ENCODE measurements around the gene PGR.
"Not testable (repeated sequence)": the region's sequence is repeated elsewhere in the genome, so short reads cannot be mapped to it uniquely, and the experiment has no call there.

Gene PGR

GRCh38 chr11:101063706-101064105, 65.9 kb downstream of the PGR start:
- DNase-seq: no peak

DNA sequence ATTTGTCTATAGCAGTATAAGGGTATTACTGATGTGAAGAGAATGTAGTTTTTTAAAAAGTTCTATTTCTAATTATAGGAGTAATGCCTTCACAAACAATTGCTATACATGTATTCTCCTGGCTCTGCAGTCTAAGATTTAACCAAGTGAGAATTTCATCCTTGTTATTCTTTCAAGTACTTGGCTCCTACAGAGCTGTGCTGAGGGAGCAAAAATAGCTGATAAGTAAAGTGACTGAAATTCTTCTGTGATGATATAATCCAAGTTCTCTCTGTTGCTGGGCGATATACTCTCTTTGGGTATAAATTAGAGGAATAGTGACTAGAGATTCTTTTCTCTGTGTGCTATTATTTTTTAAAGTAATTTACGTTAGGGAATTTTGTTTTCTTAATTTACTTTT, 68.0 kb downstream of the PGR start:
- DNase-seq: no peak

- no peak for DNase-seq
Observed at GRCh38 chr11:101059331-101059730, 70.3 kb downstream of the PGR start.

DNA sequence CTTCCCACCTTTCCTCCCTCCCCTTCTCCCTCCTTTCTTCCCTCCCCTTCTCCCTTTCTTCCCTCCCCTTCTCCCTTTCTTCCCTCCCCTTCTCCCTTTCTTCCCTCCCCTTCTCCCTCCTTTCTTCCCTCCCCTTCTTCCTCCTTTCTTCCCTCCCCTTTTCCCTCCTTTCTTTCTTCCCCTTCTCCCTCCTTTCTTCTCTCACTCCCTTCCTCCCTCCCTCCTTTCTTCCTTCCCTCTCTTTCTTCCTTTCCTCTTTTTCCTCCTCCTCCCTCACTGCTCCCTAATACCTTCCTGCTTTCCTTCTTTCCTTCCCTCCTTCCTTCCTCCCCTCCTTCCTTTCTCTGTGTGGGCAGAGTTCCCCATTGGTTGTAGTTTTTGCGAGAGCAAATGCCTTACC, 76.1 kb downstream of the PGR start:
- DNase-seq: no peak

DNA sequence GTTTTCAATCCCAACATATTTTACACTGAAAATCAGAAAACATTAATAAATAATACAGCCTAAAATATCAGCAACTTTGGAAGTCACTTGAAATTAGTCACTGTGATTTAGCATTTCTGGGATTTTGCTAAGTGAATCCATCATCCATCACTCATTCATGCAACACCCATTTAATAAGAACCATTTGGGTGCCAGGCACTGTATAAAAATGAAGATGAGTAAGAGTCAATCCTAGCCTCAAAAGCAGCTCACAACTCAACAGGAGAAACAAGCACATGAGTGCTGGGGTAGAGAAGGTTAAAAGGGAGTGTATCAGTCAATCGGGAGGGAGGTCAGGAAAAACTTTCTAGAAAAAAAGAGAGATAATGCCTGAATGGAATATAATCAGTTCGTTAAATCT, 77.9 kb downstream of the PGR start:
- DNase-seq: no peak

DNA sequence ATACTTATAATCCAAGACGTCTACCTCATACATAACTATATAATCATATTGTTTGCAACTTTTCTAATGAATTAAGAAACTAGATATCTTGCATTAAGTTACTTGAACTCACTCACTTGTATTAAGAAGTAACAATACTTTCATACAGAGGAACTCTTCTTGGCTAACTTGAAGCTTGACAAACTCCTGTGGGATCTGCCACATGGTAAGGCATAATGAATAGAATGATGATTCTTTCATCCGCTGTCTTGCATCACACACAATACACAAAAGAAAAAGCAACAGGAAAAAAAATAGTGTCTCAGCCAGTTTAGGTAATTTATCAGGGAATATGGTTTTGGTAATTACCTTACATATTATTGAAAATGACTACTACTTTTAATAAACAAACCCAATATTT, 79.8 kb downstream of the PGR start:
- no peak for DNase-seq

DNA sequence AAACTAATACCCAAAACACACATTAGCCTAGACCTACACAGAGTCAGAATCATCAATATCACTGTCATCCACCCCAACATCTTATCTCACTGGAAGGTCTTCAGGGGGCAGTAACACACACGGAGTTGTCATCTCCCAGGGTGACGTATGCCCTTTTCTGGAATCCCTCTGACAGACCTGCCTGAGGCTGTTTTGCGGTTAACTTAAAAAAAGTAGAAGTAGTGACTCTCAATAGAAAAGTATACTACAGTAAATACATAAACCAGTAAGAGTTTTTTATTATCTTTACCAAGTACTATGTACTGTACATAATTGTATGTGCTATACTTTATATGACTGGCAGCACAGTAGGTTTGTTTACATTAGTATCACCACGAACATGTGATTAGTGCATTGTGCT, 80.5 kb downstream of the PGR start:
- DNase-seq: no peak

GRCh38 chr11:101048479-101048878, 81.1 kb downstream of the PGR start:
- no peak for DNase-seq

DNA sequence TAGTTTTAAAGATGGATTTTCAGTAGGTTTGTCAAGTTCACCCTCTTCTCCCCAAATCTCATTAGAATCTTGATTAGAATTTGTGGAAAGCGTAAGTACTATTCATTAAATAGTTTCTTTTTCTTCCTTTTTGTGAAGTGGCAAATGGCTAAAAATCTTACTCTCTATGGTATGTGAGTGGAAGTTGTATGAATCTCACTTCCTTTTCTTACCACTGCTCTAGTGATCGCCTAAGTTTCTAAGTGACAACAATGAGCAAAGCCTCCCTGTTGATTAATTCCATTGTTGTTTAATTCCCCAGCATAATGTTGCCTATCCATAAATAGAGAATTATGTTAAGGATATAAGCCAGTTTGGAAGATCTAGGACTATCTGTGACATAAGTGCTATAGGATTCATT, 82.7 kb downstream of the PGR start:
- no peak for DNase-seq

DNA sequence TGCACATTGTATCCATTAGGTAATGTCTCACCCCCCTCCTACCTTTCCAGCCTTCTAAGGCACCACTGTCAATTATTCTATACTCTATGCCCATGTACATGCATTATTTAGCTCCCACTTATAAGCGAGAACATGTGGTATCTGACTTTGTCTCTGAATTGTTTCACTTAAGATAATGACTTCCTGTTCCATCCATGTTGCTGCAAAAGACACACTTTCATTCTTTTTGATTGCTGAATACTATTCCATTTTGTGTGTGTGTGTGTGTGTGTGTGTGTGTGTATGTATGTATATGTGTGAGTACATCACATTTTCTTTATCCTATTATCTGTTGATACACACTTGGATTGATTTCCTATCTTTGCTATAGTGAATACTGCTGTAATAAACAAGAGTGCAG, 84.2 kb downstream of the PGR start:
- DNase-seq: no peak

- DNase-seq: no peak
Observed at GRCh38 chr11:101043940-101044339, 85.7 kb downstream of the PGR start.

DNA sequence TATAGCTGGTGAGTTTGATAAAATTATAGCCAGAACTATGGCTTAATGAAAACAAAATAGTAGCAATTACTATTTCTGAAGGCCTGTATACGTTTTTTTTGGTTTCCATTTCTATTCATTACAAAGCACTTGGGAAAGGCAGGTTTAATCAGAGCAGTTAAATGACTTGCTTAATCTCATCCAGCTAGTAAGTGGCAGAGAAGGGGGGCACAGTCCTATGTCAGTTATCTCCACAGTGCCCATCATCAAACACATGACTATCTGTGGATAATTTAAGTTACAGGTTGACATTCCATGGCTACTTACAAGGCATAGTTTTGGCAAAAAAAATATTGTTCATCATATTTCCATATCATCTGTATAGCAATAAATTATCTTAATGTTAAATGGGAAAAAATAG, 93.7 kb downstream of the PGR start:
- DNase-seq: no peak

- peak; percentile 50 for DNase-seq
Observed at GRCh38 chr11:101034076-101034475, 95.5 kb downstream of the PGR start.

- no peak for DNase-seq
Observed at GRCh38 chr11:101032991-101033390, 96.6 kb downstream of the PGR start.

DNA sequence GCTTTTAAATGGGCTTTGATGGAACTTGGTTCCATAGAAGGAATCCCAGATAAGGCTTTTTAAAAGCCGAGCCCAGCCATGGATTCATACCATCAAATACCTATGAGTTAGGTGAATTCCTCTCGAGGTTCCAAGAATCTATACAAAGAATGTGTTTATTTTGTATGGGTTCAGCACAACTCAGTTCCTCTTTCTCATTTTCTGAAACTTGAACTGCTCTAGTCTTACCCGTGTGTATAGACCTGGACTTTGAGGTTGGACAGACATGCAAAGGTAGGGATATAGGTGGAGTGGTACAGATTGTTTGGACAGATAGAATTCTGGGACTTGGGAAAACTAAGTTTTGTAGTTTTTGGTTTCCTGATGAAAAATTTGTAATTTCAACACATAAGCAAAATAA, 97.9 kb downstream of the PGR start:
- DNase-seq: no peak

- no peak for DNase-seq
Observed at GRCh38 chr11:101030692-101031091, 98.9 kb downstream of the PGR start.

DNA sequence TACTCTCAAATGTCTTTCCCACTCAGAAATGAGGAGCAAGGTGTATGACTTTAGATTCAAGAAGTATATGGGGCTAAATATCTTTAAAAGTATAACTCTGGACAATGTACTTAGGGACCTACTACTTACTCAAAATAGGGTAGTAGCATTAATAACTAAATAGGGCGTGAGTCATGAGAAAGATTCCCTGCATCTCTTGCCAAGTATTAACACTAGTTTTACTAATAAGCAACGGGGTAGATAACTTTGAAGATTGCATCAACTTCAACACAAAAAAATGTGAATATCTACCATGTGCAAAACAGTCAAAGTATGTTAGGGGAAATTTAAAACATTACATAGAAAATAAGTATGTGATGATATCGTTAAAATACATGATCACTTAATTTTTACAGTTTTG, 99.6 kb downstream of the PGR start:
- no peak for DNase-seq

DNA sequence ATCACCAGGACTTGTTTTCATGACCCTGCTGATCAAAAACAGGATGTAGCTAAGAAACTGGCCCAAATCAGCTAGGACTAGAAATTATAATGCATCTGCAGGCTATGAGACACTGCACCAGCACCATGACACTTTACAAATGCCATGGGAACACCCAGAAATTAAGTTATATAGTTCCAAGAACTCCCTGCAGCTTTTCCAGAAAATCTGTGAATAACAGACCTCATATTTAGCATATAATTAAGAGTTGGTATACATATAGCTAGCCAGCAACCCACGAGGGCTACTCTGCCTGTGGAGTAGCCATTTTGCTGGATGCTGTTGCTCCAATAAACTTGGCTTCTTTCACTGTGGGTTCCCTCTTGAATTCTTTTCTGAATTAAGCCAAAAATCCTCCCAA, 101.0 kb downstream of the PGR start:
- no peak for DNase-seq

GRCh38 chr11:101022256-101022655, 107.4 kb downstream of the PGR start:
- no peak for DNase-seq

DNA sequence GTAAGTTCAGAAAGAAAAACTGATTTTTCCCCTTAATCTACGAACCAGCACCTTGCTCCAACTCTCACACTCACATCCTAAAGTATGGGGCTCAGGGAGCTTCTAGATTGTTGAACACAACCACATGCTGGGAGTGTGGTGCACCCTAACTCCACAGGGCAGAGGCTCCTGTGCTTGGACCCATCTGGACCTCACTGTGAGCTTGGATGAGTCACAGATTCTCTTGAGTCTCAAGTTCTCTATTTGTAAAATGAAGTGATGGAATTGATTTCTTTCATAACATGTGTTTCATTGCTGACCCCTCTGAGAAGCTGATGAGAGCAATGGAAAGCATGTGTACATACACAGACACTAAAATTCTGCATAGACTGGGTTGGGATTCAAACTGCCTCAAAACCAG, 109.7 kb downstream of the PGR start:
- no peak for DNase-seq

DNA sequence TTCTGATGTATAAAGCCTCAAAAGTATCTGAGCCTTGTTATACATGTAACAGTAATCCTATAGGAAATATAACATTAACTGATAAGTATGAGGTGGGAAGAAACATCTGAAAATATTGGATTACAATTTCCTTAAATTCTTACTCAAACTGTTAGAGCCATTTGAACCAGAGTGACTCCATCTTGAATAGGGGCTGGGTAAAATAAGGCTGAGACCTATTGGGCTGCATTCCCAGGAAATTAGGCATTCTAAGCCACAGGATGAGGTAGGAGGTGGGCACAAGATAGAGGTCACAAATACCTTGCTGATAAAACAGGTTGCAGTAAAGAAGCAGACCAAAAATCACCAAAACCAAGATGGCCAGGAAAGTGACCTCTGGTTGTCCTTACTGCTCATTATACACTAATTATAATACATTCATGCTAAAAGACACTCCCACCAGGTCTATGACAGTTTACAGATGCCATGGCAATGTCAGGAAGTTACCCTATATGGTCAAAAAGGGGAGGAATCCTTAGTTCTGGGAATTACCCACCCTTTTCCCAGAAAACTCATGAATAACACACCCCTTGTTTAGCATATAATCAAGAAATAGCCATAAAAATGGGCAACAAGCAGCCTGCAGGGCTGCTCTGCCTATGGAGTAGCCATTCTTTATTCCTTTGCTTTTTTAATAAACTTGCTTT, 114.9 kb downstream of the PGR start:
- no peak for DNase-seq

DNA sequence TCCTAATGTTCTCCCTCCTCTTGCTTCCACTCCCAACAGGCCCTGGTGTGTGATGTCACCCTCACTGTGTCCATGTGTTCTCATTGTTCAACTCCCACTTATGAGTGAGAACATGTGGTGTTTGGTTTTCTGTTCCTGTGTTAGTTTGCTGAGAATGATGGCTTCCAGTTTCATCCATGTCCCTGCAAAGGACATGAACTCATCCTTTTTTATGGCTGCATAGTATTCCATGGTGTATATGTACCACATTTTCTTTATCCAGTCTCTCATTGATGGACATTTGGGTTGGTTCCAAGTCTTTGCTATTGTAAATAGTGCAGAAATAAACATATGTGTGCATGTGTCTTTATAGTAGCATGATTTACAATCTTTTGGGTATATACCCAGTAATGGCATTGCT, 115.9 kb downstream of the PGR start:
- DNase-seq: not testable (repeated sequence)

DNA sequence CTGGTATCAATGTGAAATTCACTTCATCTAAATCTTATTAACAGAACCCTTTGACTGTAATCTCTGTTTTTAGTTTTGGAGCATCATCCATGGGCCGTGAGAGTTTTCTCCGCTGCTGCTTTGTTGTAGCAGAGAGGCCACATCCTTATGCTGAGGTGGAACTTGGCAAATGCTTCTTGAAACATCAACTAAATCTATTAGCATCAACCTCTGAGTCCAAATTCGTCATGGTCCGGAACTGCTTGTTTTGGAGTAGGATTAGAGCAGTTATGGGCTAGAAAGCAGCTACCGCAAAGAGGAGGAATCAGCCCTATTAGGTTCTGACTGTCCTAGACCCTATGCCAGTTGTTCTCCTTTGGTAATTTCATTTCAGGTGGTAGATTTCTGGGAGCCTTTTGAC, 117.7 kb downstream of the PGR start:
- DNase-seq: no peak

GRCh38 chr11:101010899-101011298, 118.7 kb downstream of the PGR start:
- no peak for DNase-seq

GRCh38 chr11:101009690-101010055, 119.9 kb downstream of the PGR start:
- DNase-seq: no peak
